K562 (cell line): ENCODE data around the gene KLHDC7A. TPM values are rescaled to one million over a fixed set of nuclear protein-coding genes. Genes with fewer than 3 reads are reported as not detected.
A peak's percentile ranks its signal among the peaks of the same experiment; 100 is the strongest.

Source experiments
- ATAC-seq: fragments of 200-7000 bp; cut with Tn5 transposase; 3 replicates; pipeline ENCODE4 v1.9.1; 2020; ENCODE audit warnings: moderate library complexity
- BruUV-seq: library from RNA; stranded (reverse); fragments of 400-500 nt; replicated peaks from 2 replicates; lab custom pipeline; 2021; lab: Mats Ljungman, UMichigan
- CTCF ChIA-PET: fragments of 300-600 bp; formaldehyde crosslinking; extraction: SDS; loops from one replicate; lab custom pipeline; 2021; ENCODE audit warnings: low intra/inter-chr PET ratio; lab: Yijun Ruan, JAX
- POLR2A ChIA-PET: fragments of 300-600, 350-650 bp; sonication (Branson Sonifier 250); formaldehyde crosslinking; extraction: SDS; loops from one replicate; lab custom pipeline; 2021; ENCODE audit warnings: antibody characterized with exemption, inconsistent platforms; lab: Yijun Ruan, JAX
- DNase-seq, 4 experiments: peaks; one replicate each; pipeline versions ENCODE4 v3.0.0 to v3.0.0-alpha.2; 2011 to 2018; ENCODE audit warnings: low spot score in 3 of 4, mixed read lengths in 3 of 4; ENCODE audit errors: extremely low read depth in 1 of 4
- FAIRE-seq: peaks from 2 replicates; lab custom pipeline; 2011; peaks lifted over from hg19 to GRCh38; lab: Jason Lieb, UNC
- H2AFZ ChIP-seq: 2 replicates; pipeline ENCODE4 v1.6.0; 2011; ENCODE audit warnings: low read depth, low read length, control low read depth, inconsistent platforms
- H3K27ac ChIP-seq: fragments of 200-600 bp; 3 replicates; pipeline ENCODE4 v1.8.0; 2011; ENCODE audit warnings: low read depth, mild to moderate bottlenecking, control low read depth, inconsistent platforms, low read length, moderate library complexity, mixed read lengths; ENCODE audit errors: extremely low read depth
- H3K27me3 ChIP-seq, 2 experiments: fragments of 300-600 bp in 1 of 2; 2 replicates in 1 of 2; 3 replicates in 1 of 2; pipeline versions ENCODE4 v1.6.0 to v1.8.0; 2011; ENCODE audit warnings: inconsistent platforms in 2 of 2, low read length in 2 of 2, mild to moderate bottlenecking in 1 of 2, mixed read lengths in 1 of 2, moderate library complexity in 1 of 2; ENCODE audit not compliant: control insufficient read depth in 2 of 2, insufficient read depth in 2 of 2
- H3K36me3 ChIP-seq: fragments of 300-600 bp; 3 replicates; pipeline ENCODE4 v1.8.0; 2011; ENCODE audit warnings: mild to moderate bottlenecking, low read length, inconsistent platforms; ENCODE audit not compliant: control insufficient read depth, insufficient read depth
- H3K4me1 ChIP-seq, 2 experiments: fragments of 200-600 bp in 1 of 2; replicated peaks in 1 of 2; 2 replicates in 1 of 2; 3 replicates in 1 of 2; pipeline versions ENCODE4 v1.5.1 to v1.8.0; 2011; ENCODE audit warnings: inconsistent platforms in 2 of 2, low read length in 2 of 2, mild to moderate bottlenecking in 1 of 2, mixed read lengths in 1 of 2, moderate library complexity in 1 of 2; ENCODE audit not compliant: control insufficient read depth in 2 of 2, insufficient read depth in 2 of 2
- H3K4me2 ChIP-seq: 2 replicates; pipeline ENCODE4 v1.6.1; 2011; ENCODE audit warnings: low read length, control low read depth, inconsistent platforms, mixed read lengths; ENCODE audit not compliant: insufficient read depth
- H3K4me3 ChIP-seq: fragments of 200-600 bp; sonication (generic), shearing (Covaris generic); 2 replicates; pipeline ENCODE4 v1.5.1; 2016; ENCODE audit warnings: control low read depth, inconsistent platforms
- H3K79me2 ChIP-seq: fragments of 200-600 bp; 3 replicates; pipeline ENCODE4 v1.8.0; 2011; ENCODE audit warnings: low read length, inconsistent platforms; ENCODE audit not compliant: control insufficient read depth, insufficient read depth
- H3K9ac ChIP-seq, 2 experiments: 2 replicates each; pipeline versions ENCODE4 v1.6.0 to v1.6.1; 2011; ENCODE audit warnings: low read depth in 2 of 2, low read length in 2 of 2, control low read depth in 1 of 2, inconsistent platforms in 1 of 2, mild to moderate bottlenecking in 1 of 2, mixed read lengths in 1 of 2; ENCODE audit not compliant: insufficient read depth in 1 of 2
- H3K9me1 ChIP-seq: one replicate; pipeline ENCODE4 v1.6.0; 2011; ENCODE audit warnings: inconsistent platforms, mild to moderate bottlenecking, low read length, moderate library complexity; ENCODE audit not compliant: control insufficient read depth, insufficient read depth
- H3K9me3 ChIP-seq: replicated peaks from 2 replicates; pipeline ENCODE4 v1.5.1; 2011; ENCODE audit warnings: low read depth, low read length, inconsistent platforms; ENCODE audit not compliant: control insufficient read depth, insufficient read depth
- H4K20me1 ChIP-seq: replicated peaks from 2 replicates; pipeline ENCODE4 v1.6.1; 2011; ENCODE audit warnings: low read length, inconsistent platforms, mixed read lengths; ENCODE audit not compliant: control insufficient read depth, insufficient read depth
- BDP1 ChIP-seq: IDR thresholded peaks from 3 replicates; pipeline ENCODE4 v1.6.1; 2011; ENCODE audit not compliant: insufficient read length, insufficient read depth
- COPS2 ChIP-seq: fragments of 450-650 bp; conservative IDR thresholded peaks from 2 replicates; pipeline ENCODE4 v1.6.1; 2016; ENCODE audit warnings: mild to moderate bottlenecking, moderate library complexity
- ELF1 ChIP-seq: fragments of 200-800 bp; sonication (Bioruptor generic); IDR thresholded peaks from 2 replicates; pipeline ENCODE4 v1.6.1; 2016; ENCODE audit warnings: missing genetic modification characterization, missing compliant biosample characterization
- ERF ChIP-seq: fragments of 450-650 bp; formaldehyde crosslinking; IDR thresholded peaks from 2 replicates; pipeline ENCODE4 v1.4.0; 2020; ENCODE audit warnings: mild to moderate bottlenecking, mixed read lengths
- ETS2 ChIP-seq: IDR thresholded peaks from 2 replicates; pipeline ENCODE4 v1.6.1; 2016; ENCODE audit warnings: borderline replicate concordance, missing genetic modification characterization, mild to moderate bottlenecking, moderate library complexity, missing compliant biosample characterization; ENCODE audit not compliant: poor library complexity, severe bottlenecking
- FOS ChIP-seq: IDR thresholded peaks from 3 replicates; pipeline ENCODE4 v1.6.1; 2011; ENCODE audit not compliant: insufficient read length; ENCODE audit errors: extremely low read depth
- NEUROD1 ChIP-seq: fragments of 150-350 bp; IDR thresholded peaks from 2 replicates; pipeline ENCODE4 v1.6.1; 2014; ENCODE audit warnings: borderline replicate concordance, low read length, low read depth; ENCODE audit not compliant: partially characterized antibody
- SIX5 ChIP-seq, 2 experiments: IDR thresholded peaks; 2 replicates each; pipeline ENCODE4 v1.6.1; 2011; ENCODE audit warnings: low read length in 2 of 2, borderline replicate concordance in 1 of 2, low read depth in 1 of 2, mild to moderate bottlenecking in 1 of 2, moderate library complexity in 1 of 2; ENCODE audit not compliant: insufficient read depth in 1 of 2
- SRSF9 ChIP-seq: fragments of 200-400 bp; formaldehyde crosslinking; IDR thresholded peaks from 2 replicates; pipeline ENCODE4 v1.6.1; 2017; ENCODE audit warnings: low read depth, low read length, borderline replicate concordance
- TFE3 ChIP-seq: fragments of 450-650 bp; formaldehyde crosslinking; IDR thresholded peaks from 2 replicates; pipeline ENCODE4 v1.4.0; 2020; ENCODE audit warnings: mild to moderate bottlenecking, mixed read lengths
- THAP7 ChIP-seq: fragments of 250-450 bp; sonication (Bioruptor Pico); IDR thresholded peaks from 2 replicates; pipeline ENCODE4 v1.5.0; 2021
- WHSC1 ChIP-seq: IDR thresholded peaks from one replicate; pipeline ENCODE4 v1.6.1; 2012; ENCODE audit warnings: low read length, control low read depth, inconsistent platforms
- ZNF354B ChIP-seq: fragments of 250-450 bp; sonication (Bioruptor Pico); IDR thresholded peaks from 2 replicates; pipeline ENCODE4 v1.4.0; 2020
- ZNF75A ChIP-seq: fragments of 450-650 bp; formaldehyde crosslinking; IDR thresholded peaks from 2 replicates; pipeline ENCODE4 v1.4.0; 2020; ENCODE audit warnings: mild to moderate bottlenecking
- in situ Hi-C: fragments of 300-500 bp; cut with MboI; formaldehyde crosslinking; loops from 4 replicates; pipeline ENCODE4 v1.15.0; 2018; ENCODE audit warnings: inconsistent platforms, mixed read lengths
- intact Hi-C: fragments of 100-400 bp; cut with micrococcal nuclease; formaldehyde crosslinking; loops from 2 replicates; pipeline ENCODE4 v1.14.2; 2022
- polyA plus RNA-seq, 8 experiments: library from polyadenylated mRNA; depleted of rRNA in 4 of 8; stranded (reverse) in 5 of 8; unstranded in 3 of 8; fragments of >200 nt; fragmentation: Nextera tagmentation in 2 of 8; fragmentation: Illumina TruSeq in 1 of 8; extraction: Ambion mirVana in 2 of 8; extraction: Trizol in 1 of 8; gene quantifications; 2 replicates each; pipeline versions ENCODE4 v1.2.1 to v1.2.3, GENCODE V29; 2011 to 2014; ENCODE audit warnings: inconsistent platforms in 1 of 8, missing spikeins in 1 of 8
- total RNA-seq, 7 experiments: library from RNA; depleted of rRNA in 6 of 7; stranded (reverse); fragments of >200 nt in 6 of 7; fragmentation: Illumina TruSeq in 2 of 7; extraction: Trizol in 2 of 7; gene quantifications; 2 replicates each; pipeline versions ENCODE4 v1.2.1 to v1.2.3, GENCODE V29; 2011 to 2021; ENCODE audit warnings: low replicate concordance in 1 of 7
- TF ChIP-seq, protein P1 (sequence below): sonication (generic); formaldehyde crosslinking; IDR thresholded peaks from 2 replicates; pipeline ENCODE4 v1.5.0; 2020; ENCODE audit warnings: missing genetic modification reagents

KLHDC7A gene
- total and polyA plus RNA-seq, 9 of the 15 experiments (the other 6 are each of a cell fraction or from before 2014, with no cell fraction given): 0.01 to 0.02 (median 0.01) TPM; not detected in 6

DNA sequence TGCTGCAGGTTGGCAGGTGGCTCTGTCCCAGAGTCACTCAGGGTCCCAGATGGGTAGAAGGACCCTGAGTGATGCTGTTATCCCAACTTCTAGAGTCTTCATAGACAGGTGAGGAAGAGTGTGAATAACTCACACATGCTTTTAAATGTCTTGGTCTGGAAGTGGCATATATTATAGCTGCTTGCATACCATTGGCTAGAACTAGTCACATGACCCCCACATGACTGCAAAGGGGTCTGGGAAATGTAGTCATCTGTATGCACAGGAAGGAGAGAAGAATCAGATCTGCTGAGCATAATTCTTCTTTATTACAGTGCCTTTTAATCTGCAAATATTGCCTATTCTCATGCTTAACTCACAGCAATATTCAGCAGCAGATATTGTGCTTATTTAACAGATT is 28.2 kb upstream of the KLHDC7A start:
- ATAC-seq: peak; percentile 98
- H3K9ac ChIP-seq: no peak overlapping the region
- H3K27ac ChIP-seq: no peak overlapping the region
- H3K4me3 ChIP-seq: no peak overlapping the region
- H3K4me1 ChIP-seq: no peaks in the 10 kb centered on the region; a peak in 1 of 5 replicates
- no peaks in the 10 kb centered on the region for H3K79me2 ChIP-seq
- ChIA-PET POLR2A (interaction anchor here (0.6 kb wide), 2 partner anchors 12 to 16 kb away, joined by 3 to 4 read pairs; no protein-coding TSS in a partner anchor), CTCF (no interaction called here)
- DNase-seq: peak; percentile 64 to 92 (median 89)
- no peak overlapping the region for H2AFZ ChIP-seq
- peak; percentile 92 for FAIRE-seq
- no peaks in the 10 kb centered on the region for H3K36me3 ChIP-seq
- H3K9me1 ChIP-seq: no peaks in the 10 kb centered on the region
- BruUV-seq: no TSS peak
- H3K9me3 ChIP-seq: no peaks in the 10 kb centered on the region
- H3K27me3 ChIP-seq: 0 out of 5 replicates have a peak, but pooled peaks cover 0 to 3% of the 10 kb centered on the region in 2 experiments
- in situ Hi-C loops (no loop called here), intact Hi-C loops (no loop called here)
- no peaks in the 10 kb centered on the region for H4K20me1 ChIP-seq
- H3K4me2 ChIP-seq: no peak overlapping the region
- TF ChIP-seq NEUROD1: no peak
- peak; percentile 73 for TF ChIP-seq ELF1 (tag)
- TF ChIP-seq SRSF9: no peak
- peak; percentile 99 for TF ChIP-seq TFE3 (CRISPR knock-in tag)
- no peak for TF ChIP-seq ETS2 (tag)
- TF ChIP-seq ZNF354B (CRISPR knock-in tag): 0 out of 2 replicates have a peak, but pooled peaks have one; percentile 47
- TF ChIP-seq FOS: peak; percentile 94
- TF ChIP-seq BDP1: no peak
- no peak for TF ChIP-seq WHSC1
- no peak for TF ChIP-seq THAP7 (CRISPR knock-in tag)
- TF ChIP-seq ERF (CRISPR knock-in tag): 0 out of 2 replicates have a peak, but pooled peaks have one; percentile 46
- TF ChIP-seq SIX5 (IDR thresholded peaks at IDR 0.05; ENCODE audit: borderline replicate concordance in 1 of 2, insufficient read depth in 1 of 2, low read depth in 1 of 2, low read length in 2 of 2): peak; percentile 86 to 87
- TF ChIP-seq ZNF75A (CRISPR knock-in tag): 0 out of 2 replicates have a peak, but pooled peaks have one; percentile 12
- TF ChIP-seq, protein P1, sequence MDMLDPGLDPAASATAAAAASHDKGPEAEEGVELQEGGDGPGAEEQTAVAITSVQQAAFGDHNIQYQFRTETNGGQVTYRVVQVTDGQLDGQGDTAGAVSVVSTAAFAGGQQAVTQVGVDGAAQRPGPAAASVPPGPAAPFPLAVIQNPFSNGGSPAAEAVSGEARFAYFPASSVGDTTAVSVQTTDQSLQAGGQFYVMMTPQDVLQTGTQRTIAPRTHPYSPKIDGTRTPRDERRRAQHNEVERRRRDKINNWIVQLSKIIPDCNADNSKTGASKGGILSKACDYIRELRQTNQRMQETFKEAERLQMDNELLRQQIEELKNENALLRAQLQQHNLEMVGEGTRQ: peak; percentile 97
- no peak for TF ChIP-seq COPS2
